Spleen (tissue), 11 donors: ENCODE measurements around the gene LAMP2. TPM values are rescaled to one million over a fixed set of nuclear protein-coding genes. Genes with fewer than 3 reads are reported as not detected.

ENCODE experiments used
- DNase-seq: peaks from one replicate; pipeline ENCODE4 v3.0.0-alpha.2; 2020
- H3K27ac ChIP-seq, 8 donors: fragments of 200-600 bp; sonication (generic) in 7 of 8; 1 replicate in 4 of 8; 2 replicates in 4 of 8; pipeline versions ENCODE4 v1.5.0 to v1.8.0; 2016 to 2021; ENCODE audit warnings: inconsistent platforms in 4 of 8, mild to moderate bottlenecking in 4 of 8, moderate library complexity in 1 of 8
- H3K27me3 ChIP-seq, 7 donors: fragments of 200-600 bp; sonication (generic) in 6 of 7; replicated peaks in 1 of 7; 1 replicate in 4 of 7; 2 replicates in 3 of 7; pipeline versions ENCODE4 v1.5.0 to v1.8.0; 2016 to 2021; ENCODE audit warnings: inconsistent platforms in 3 of 7, mild to moderate bottlenecking in 1 of 7
- H3K36me3 ChIP-seq, 6 donors: fragments of 200-600 bp; sonication (generic) in 5 of 6; 1 replicate in 4 of 6; 2 replicates in 2 of 6; pipeline versions ENCODE4 v1.5.0 to v1.8.0; 2016 to 2021; ENCODE audit warnings: inconsistent platforms in 2 of 6
- H3K4me1 ChIP-seq, 6 donors: fragments of 200-600 bp; sonication (generic) in 5 of 6; 1 replicate in 3 of 6; 2 replicates in 3 of 6; pipeline versions ENCODE4 v1.5.0 to v1.8.0; 2016 to 2021; ENCODE audit warnings: inconsistent platforms in 3 of 6
- H3K4me3 ChIP-seq, 8 donors: fragments of 200-600 bp; sonication (generic) in 7 of 8; 1 replicate in 4 of 8; 2 replicates in 4 of 8; pipeline versions ENCODE4 v1.5.0 to v1.8.0; 2016 to 2021; ENCODE audit warnings: inconsistent platforms in 4 of 8, mild to moderate bottlenecking in 4 of 8, moderate library complexity in 2 of 8
- H3K9me3 ChIP-seq, 8 donors: fragments of 200-600 bp; sonication (generic) in 7 of 8; 1 replicate in 4 of 8; 2 replicates in 4 of 8; pipeline versions ENCODE4 v1.5.0 to v1.8.0; 2016 to 2021; ENCODE audit warnings: inconsistent platforms in 4 of 8
- POLR2A ChIP-seq, 3 donors: fragments of 450-650 bp; IDR thresholded peaks; one replicate each; pipeline ENCODE4 v1.5.1; 2017; ENCODE audit warnings: antibody characterized with exemption in 3 of 3, mild to moderate bottlenecking in 1 of 3
- POLR2AphosphoS5 ChIP-seq, 3 donors: sonication (generic); formaldehyde crosslinking; IDR thresholded peaks; one replicate each; pipeline ENCODE4 v1.5.1; 2017; ENCODE audit warnings: antibody characterized with exemption in 3 of 3
- WGBS, 5 donors: extraction: QIAGEN DNeasy Blood & Tissue Kit in 3 of 5; methylation state at CpG; one replicate each; pipeline versions ENCODE4 v1.1.5 to v1.1.7; 2013 to 2018; 5-methylcytosine and 5-hydroxymethylcytosine counted together
- intact Hi-C: fragments of 100-400 bp; cut with DNase I; formaldehyde crosslinking; loops from one replicate; pipeline ENCODE4 v1.15.0; 2023; ENCODE audit warnings: low total_unique reads
- polyA plus RNA-seq, 3 donors: library from polyadenylated mRNA; stranded (reverse); fragments of 200-250 nt; gene quantifications; one replicate each; pipeline ENCODE4 v1.2.1, GENCODE V29; 2013
- total RNA-seq, 7 donors: library from RNA; depleted of rRNA in 3 of 7; stranded (reverse); fragments of >200 nt in 3 of 7; fragmentation: NEBNext Ultra II Directional in 4 of 7; extraction: Animal tissue kit (Norgen Biotek cat#: 25700) in 4 of 7; gene quantifications; one replicate each; pipeline versions ENCODE4 v1.1.0 to v1.2.1, GENCODE V29; 2016 to 2021
- TF ChIP-seq, protein P1 (sequence below), 11 experiments: fragments of 200-600 bp in 7 of 11; fragments of 450-650 bp in 4 of 11; sonication (generic) in 4 of 11; IDR thresholded peaks in 8 of 11; conservative IDR thresholded peaks in 3 of 11; 1 replicate in 7 of 11; 2 replicates in 4 of 11; pipeline versions ENCODE4 v1.4.0 to v1.8.0; 2016 to 2021; ENCODE audit warnings: antibody characterized with exemption in 11 of 11, inconsistent platforms in 4 of 11, mild to moderate bottlenecking in 1 of 11
- donor health status: healthy with polysubstance abuse.
- donor health status: DM: no; HTN: no; CAD: no; lungs with moderate emphysema.
- donor health status: DM: no; HTN: no; CAD: no.
- donor health status: Bipolar disorder and iron deficiency.
- donor health status: healthy.
- donor health status: DM: no; HTN: no; CAD: no.
- donor health status: DM: yes; HTN: yes; CAD: no.

The LAMP2 gene
- total and polyA plus RNA-seq, 10 donors = 13.6 to 99.3 (median 82.8) TPM

DNA sequence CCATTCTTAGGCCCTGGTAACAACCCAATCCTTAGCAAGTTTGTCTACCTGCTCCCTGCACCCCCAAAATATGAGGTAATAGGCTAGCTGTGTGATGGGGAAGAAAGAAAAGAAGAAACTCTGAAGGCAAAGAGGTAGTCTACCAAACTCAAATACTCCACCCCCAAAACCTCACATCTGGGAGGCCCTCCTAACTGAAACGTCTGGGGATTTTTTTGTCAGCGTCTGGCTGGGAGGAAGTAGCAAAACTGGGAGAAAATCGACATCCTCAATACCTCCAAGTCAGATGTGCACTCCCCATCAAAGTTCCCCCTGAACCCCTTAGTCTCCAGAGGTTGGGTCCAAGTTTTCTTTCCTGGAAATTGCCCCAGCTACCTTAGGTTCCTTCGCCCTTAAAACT, 1.0 kb downstream of the LAMP2 start:
- 2 to 25% (median 9%) methylated on average over 4 of the region's 4 CpGs for WGBS, 5 donors
- Histone ChIP-seq H3K27ac (peak overlapping the region in 7 of 8 donors; percentile 84 to 95 (median 93)), H3K27me3 (no peaks in the 10 kb centered on the region), H3K4me3 (peak overlapping the region; percentile 41 to 75 (median 50)), H3K4me1 (peaks cover 0 to 54% (median 35%) of the 10 kb centered on the region in 6 donors), H3K36me3 (no peaks in the 10 kb centered on the region), H3K9me3 (no peaks in the 10 kb centered on the region)
- DNase-seq = no peak
- no peak for TF ChIP-seq POLR2A (IDR thresholded peaks at IDR 0.05)
- TF ChIP-seq, protein P1, sequence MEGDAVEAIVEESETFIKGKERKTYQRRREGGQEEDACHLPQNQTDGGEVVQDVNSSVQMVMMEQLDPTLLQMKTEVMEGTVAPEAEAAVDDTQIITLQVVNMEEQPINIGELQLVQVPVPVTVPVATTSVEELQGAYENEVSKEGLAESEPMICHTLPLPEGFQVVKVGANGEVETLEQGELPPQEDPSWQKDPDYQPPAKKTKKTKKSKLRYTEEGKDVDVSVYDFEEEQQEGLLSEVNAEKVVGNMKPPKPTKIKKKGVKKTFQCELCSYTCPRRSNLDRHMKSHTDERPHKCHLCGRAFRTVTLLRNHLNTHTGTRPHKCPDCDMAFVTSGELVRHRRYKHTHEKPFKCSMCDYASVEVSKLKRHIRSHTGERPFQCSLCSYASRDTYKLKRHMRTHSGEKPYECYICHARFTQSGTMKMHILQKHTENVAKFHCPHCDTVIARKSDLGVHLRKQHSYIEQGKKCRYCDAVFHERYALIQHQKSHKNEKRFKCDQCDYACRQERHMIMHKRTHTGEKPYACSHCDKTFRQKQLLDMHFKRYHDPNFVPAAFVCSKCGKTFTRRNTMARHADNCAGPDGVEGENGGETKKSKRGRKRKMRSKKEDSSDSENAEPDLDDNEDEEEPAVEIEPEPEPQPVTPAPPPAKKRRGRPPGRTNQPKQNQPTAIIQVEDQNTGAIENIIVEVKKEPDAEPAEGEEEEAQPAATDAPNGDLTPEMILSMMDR (IDR thresholded peaks at IDR 0.05 in 8 of 11, conservative IDR thresholded peaks at IDR 0.05 in 3 of 11) = no peak
- no peak for TF ChIP-seq POLR2AphosphoS5 (IDR thresholded peaks at IDR 0.05)
- intact Hi-C loops = no loop called here

DNA sequence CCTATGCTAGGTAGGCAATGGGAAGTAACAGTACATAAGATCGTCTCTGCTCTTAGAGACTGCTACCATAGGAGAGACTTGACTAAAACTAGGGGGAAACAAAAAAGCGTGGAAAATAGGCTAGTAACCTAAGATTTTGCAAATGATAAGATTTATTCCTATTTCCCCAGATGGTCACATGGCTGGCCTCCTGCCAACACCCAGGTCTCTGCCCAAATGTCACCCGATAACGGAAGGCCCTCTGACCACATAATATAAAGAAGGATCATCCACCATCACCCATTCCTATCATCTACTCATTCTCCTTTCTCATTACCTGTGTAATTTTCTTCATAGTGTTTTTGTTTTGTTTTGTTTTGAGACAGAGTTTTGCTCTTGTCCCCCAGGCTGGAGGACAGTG, 4.7 kb downstream of the LAMP2 start:
- intact Hi-C loops = no loop called here
- H3K4me1 ChIP-seq = peaks cover 0 to 71% (median 40%) of the 10 kb centered on the region in 6 donors
- TF ChIP-seq, protein P1 (IDR thresholded peaks at IDR 0.05 in 8 of 11, conservative IDR thresholded peaks at IDR 0.05 in 3 of 11) = no peak
- TF ChIP-seq POLR2A (IDR thresholded peaks at IDR 0.05) (no peak), POLR2AphosphoS5 (IDR thresholded peaks at IDR 0.05) (no peak)
- peak overlapping the region in 1 of 8 donors; percentile 78 for H3K27ac ChIP-seq
- H3K27me3 ChIP-seq = no peaks in the 10 kb centered on the region
- DNase-seq = no peak
- no peaks in the 10 kb centered on the region for H3K9me3 ChIP-seq
- WGBS, 5 donors = 48 to 81% (median 65%) methylated on average over 4 of the region's 4 CpGs
- no peaks in the 10 kb centered on the region for H3K36me3 ChIP-seq
- no peak overlapping the region for H3K4me3 ChIP-seq

DNA sequence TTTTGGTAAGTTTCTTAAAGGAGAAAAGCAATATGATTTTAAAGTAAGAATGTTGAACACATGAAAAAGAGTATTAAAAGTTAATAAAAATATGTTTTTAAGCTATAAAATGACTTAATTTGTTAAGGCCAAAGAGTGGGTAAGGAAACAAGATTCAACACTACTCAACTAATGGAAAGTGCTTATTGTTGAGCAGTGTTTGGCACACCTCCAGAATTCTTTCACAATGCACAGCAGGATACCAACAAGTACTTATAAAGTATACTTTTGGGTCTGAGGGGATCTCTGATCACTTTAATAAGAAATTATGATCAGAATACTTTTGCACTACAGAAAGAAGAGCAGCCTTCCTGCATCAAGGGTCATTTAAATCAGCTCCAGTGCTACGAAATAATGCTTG, 5.9 kb downstream of the LAMP2 start:
- no peak for DNase-seq

DNA sequence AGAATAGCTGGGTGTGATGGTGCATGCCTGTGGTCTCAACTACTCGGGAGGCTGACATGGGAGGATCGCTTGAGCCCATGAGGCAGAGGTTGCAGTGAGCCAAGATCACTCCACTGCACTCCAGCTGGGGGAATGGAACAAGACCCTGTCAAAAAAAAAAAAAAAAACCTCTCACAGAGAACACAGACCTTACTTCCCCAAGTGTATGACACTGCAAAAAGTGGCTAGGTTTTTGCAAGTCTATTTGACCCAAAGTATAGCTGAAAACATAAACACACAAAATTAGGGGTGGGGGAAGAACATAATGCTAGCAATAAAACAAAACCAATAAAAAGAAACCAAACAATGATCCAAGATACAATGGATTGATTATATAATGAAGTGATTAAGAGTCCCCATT, 6.7 kb downstream of the LAMP2 start:
- Histone ChIP-seq H3K27ac (peak overlapping the region in 5 of 8 donors; percentile 13 to 78 (median 52)), H3K4me1 (peaks cover 0 to 80% (median 49%) of the 10 kb centered on the region in 6 donors), H3K27me3 (no peaks in the 10 kb centered on the region), H3K9me3 (no peaks in the 10 kb centered on the region), H3K36me3 (no peaks in the 10 kb centered on the region), H3K4me3 (no peak overlapping the region)
- intact Hi-C loops = no loop called here
- no peak for DNase-seq
- TF ChIP-seq, protein P1 (IDR thresholded peaks at IDR 0.05 in 8 of 11, conservative IDR thresholded peaks at IDR 0.05 in 3 of 11) = no peak
- TF ChIP-seq POLR2AphosphoS5 (IDR thresholded peaks at IDR 0.05) = no peak
- TF ChIP-seq POLR2A (IDR thresholded peaks at IDR 0.05) = no peak
- WGBS, 5 donors = 38 to 65% (median 46%) methylated on average over 2 of the region's 2 CpGs

More for the DNA sequence above, 5.9 kb downstream of the LAMP2 start:
- no peak for TF ChIP-seq POLR2A (IDR thresholded peaks at IDR 0.05)
- no peak for TF ChIP-seq POLR2AphosphoS5 (IDR thresholded peaks at IDR 0.05)
- TF ChIP-seq, protein P1 (IDR thresholded peaks at IDR 0.05 in 8 of 11, conservative IDR thresholded peaks at IDR 0.05 in 3 of 11) = no peak
- intact Hi-C loops = no loop called here
- WGBS, 5 donors = 42 to 86% (median 66%) methylated on average over 1 of the region's 1 CpG
- H3K27ac ChIP-seq = peak overlapping the region in 3 of 8 donors; percentile 52 to 78 (median 71)
- H3K36me3 ChIP-seq = no peaks in the 10 kb centered on the region
- no peaks in the 10 kb centered on the region for H3K9me3 ChIP-seq
- no peak overlapping the region for H3K4me3 ChIP-seq
- H3K4me1 ChIP-seq = peaks cover 0 to 80% (median 49%) of the 10 kb centered on the region in 6 donors
- no peaks in the 10 kb centered on the region for H3K27me3 ChIP-seq
